ENCODE data around the gene MRPL12.
"Not testable (repeated sequence)": the region's sequence is repeated elsewhere in the genome, so short reads cannot be mapped to it uniquely, and the experiment has no call there.

Gene MRPL12

DNA sequence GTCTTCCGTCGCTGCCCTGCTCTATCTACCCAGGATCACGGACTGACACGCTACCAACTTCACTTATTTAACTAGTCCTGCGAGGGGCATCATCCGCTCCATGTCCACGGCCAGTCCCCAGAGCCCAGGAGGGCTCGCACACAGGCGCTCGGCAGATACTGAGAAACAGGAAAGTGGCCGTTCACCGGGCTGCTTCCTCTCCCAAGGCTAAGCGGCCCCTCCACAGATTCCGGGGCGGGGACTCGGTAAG is 37.1 kb upstream of the MRPL12 start:
- Histone ChIP-seq H3K4me1 (ENCODE audit: control insufficient read depth, insufficient read depth, low read length, poor library complexity, severe bottlenecking) (peaks cover 38% of the 10 kb centered on the region), H3K27me3 (replicated peaks; ENCODE audit: control insufficient read depth, insufficient read depth, low read length, poor library complexity, severe bottlenecking) (no peaks in the 10 kb centered on the region), H3K27ac (ENCODE audit: insufficient read depth, low read length, poor library complexity, severe bottlenecking) (peak overlapping the region; percentile 90), H3K36me3 (ENCODE audit: control insufficient read depth, insufficient read depth, low read length) (peaks cover 17% of the 10 kb centered on the region), H3K9me3 (ENCODE audit: control insufficient read depth, low read length) (no peaks in the 10 kb centered on the region), H3K4me3 (ENCODE audit: insufficient read depth, low read depth, low read length, poor library complexity, severe bottlenecking) (peak overlapping the region; percentile 97)
- no peak for DNase-seq

DNA sequence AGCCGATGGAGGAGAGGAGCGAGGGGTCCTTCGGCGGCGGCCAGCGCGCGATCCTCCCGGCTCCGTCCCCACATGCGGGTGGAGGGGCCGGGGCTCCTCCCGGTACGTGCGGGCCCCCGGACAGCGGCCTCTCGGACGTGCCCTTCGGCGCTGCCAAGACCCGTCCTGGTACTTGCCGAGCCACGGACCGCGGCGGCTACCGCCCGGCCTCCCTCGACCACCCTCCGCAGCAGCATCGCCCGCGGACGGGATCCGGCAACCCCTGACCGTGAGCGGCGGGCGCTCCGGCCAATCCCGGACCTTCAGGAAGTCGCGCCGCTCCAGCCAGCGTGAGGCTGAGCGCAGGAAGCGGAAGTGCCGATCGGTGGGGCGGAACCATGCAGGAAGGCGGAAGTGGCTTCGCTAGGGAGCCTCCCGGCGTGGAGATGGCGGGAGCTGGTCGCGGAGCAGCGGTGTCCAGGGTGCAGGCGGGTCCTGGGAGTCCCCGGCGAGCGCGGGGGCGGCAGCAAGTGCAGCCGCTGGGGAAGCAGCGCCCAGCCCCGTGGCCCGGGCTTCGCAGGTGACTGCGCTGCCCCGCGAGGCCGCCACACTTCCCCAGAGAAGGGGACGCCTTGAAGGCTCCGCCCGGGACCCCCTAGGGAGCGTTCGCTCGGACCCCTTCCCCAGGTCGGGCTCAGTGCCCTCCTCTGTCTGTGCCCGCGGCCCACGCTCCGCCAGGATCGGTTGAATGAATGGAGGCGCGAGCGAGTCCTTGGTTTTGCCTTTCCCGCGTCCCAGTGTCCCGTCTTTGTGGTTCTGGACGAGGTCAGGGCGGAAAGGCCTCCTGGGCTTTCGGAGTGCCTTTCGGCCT is 36.6 kb upstream of the MRPL12 start, which contains the start of the genes CCDC137 and OXLD1:
TSS of gene CCDC137 (plus strand) at position 396 of the 850 bp plus-strand sequence. CDS start at position 426, 30 bp downstream.
TSS of gene OXLD1 (minus strand) at position 264 of the 850 bp plus-strand sequence. CDS start at position 236, 28 bp downstream.
- Histone ChIP-seq H3K4me1 (ENCODE audit: control insufficient read depth, insufficient read depth, low read length, poor library complexity, severe bottlenecking) (peaks cover 38% of the 10 kb centered on the region), H3K36me3 (ENCODE audit: control insufficient read depth, insufficient read depth, low read length) (peaks cover 22% of the 10 kb centered on the region), H3K4me3 (ENCODE audit: insufficient read depth, low read depth, low read length, poor library complexity, severe bottlenecking) (peak within 1 kb of the TSS; percentile 97), H3K9me3 (ENCODE audit: control insufficient read depth, low read length) (no peaks in the 10 kb centered on the region), H3K27me3 (replicated peaks; ENCODE audit: control insufficient read depth, insufficient read depth, low read length, poor library complexity, severe bottlenecking) (no peaks in the 10 kb centered on the region), H3K27ac (ENCODE audit: insufficient read depth, low read length, poor library complexity, severe bottlenecking) (peak within 1 kb of the TSS; percentile 90)
- DNase-seq = peak; percentile 84 to 89 (median 88)

DNA sequence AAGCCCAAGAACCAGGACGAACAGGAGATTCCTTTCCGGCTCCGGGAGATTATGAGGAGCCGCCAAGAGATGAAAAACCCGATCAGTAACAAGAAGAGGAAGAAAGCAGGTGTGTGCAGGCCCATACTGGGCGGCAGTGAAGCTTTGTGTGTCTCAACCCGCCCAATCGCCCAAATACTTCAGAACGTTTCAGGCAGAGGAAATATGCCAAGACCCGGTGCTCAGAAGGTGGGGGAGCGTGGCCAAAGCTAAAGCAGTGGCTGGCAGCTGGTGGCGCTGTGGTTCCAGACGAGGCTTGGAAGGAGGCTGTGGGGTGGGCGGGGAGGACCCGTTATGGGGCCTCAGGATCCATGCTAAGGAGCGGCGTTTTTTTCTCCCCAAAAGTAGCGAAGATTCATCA is 35.4 kb upstream of the MRPL12 start:
- no peak overlapping the region for H3K27ac ChIP-seq (ENCODE audit: insufficient read depth, low read length, poor library complexity, severe bottlenecking)
- no peaks in the 10 kb centered on the region for H3K27me3 ChIP-seq (replicated peaks; ENCODE audit: control insufficient read depth, insufficient read depth, low read length, poor library complexity, severe bottlenecking)
- no peak overlapping the region for H3K4me3 ChIP-seq (ENCODE audit: insufficient read depth, low read depth, low read length, poor library complexity, severe bottlenecking)
- DNase-seq = no peak
- peaks cover 34% of the 10 kb centered on the region for H3K36me3 ChIP-seq (ENCODE audit: control insufficient read depth, insufficient read depth, low read length)
- no peaks in the 10 kb centered on the region for H3K9me3 ChIP-seq (ENCODE audit: control insufficient read depth, low read length)
- peaks cover 35% of the 10 kb centered on the region for H3K4me1 ChIP-seq (ENCODE audit: control insufficient read depth, insufficient read depth, low read length, poor library complexity, severe bottlenecking)

DNA sequence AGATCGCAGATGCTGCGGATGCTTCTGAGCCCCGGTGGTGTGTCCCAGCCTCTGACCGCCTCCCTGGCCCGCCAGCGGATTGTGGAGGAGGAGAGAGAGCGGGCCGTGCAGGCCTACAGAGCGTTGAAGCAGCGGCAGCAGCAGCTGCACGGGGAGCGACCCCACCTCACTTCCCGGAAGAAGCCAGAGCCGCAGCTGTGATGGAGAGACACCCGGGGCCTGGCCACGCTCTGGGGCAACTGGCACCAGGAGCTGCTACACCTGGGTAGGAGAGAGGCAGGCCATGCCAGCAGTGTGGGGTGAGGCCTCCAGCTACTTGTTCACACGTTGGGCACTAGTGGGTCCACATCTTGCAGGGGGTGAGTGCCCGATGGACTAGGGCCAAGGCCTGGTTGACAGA is 30.7 kb upstream of the MRPL12 start:
- no peaks in the 10 kb centered on the region for H3K27me3 ChIP-seq (replicated peaks; ENCODE audit: control insufficient read depth, insufficient read depth, low read length, poor library complexity, severe bottlenecking)
- H3K4me3 ChIP-seq (ENCODE audit: insufficient read depth, low read depth, low read length, poor library complexity, severe bottlenecking) = no peak overlapping the region
- H3K27ac ChIP-seq (ENCODE audit: insufficient read depth, low read length, poor library complexity, severe bottlenecking) = no peak overlapping the region
- H3K4me1 ChIP-seq (ENCODE audit: control insufficient read depth, insufficient read depth, low read length, poor library complexity, severe bottlenecking) = peaks cover 8% of the 10 kb centered on the region
- no peak for DNase-seq
- H3K9me3 ChIP-seq (ENCODE audit: control insufficient read depth, low read length) = no peaks in the 10 kb centered on the region
- peaks cover 45% of the 10 kb centered on the region for H3K36me3 ChIP-seq (ENCODE audit: control insufficient read depth, insufficient read depth, low read length)

DNA sequence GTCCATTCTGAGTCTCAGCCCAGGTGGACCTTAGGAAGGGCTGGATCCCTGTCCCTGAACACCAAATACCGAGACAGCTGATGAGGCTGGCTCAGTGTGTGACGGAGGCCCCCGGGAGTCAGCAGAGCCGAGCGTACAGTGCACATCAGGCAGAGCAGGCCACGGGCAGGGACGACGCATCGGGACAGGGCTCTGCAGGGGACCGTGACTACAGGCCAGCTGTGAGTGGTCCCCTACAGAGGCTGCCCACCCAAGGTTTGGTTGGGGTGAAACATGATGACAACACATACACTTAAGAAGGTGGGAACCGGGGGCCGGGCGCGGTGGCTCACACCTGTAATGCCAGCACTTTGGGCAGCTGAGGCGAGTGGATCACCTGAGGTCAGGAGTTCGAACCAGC is 30.2 kb upstream of the MRPL12 start:
- Histone ChIP-seq H3K4me3 (ENCODE audit: insufficient read depth, low read depth, low read length, poor library complexity, severe bottlenecking) (no peak overlapping the region), H3K4me1 (ENCODE audit: control insufficient read depth, insufficient read depth, low read length, poor library complexity, severe bottlenecking) (peaks cover 4% of the 10 kb centered on the region), H3K27ac (ENCODE audit: insufficient read depth, low read length, poor library complexity, severe bottlenecking) (no peak overlapping the region), H3K36me3 (ENCODE audit: control insufficient read depth, insufficient read depth, low read length) (peaks cover 45% of the 10 kb centered on the region), H3K27me3 (replicated peaks; ENCODE audit: control insufficient read depth, insufficient read depth, low read length, poor library complexity, severe bottlenecking) (no peaks in the 10 kb centered on the region), H3K9me3 (ENCODE audit: control insufficient read depth, low read length) (no peaks in the 10 kb centered on the region)
- no peak for DNase-seq

DNA sequence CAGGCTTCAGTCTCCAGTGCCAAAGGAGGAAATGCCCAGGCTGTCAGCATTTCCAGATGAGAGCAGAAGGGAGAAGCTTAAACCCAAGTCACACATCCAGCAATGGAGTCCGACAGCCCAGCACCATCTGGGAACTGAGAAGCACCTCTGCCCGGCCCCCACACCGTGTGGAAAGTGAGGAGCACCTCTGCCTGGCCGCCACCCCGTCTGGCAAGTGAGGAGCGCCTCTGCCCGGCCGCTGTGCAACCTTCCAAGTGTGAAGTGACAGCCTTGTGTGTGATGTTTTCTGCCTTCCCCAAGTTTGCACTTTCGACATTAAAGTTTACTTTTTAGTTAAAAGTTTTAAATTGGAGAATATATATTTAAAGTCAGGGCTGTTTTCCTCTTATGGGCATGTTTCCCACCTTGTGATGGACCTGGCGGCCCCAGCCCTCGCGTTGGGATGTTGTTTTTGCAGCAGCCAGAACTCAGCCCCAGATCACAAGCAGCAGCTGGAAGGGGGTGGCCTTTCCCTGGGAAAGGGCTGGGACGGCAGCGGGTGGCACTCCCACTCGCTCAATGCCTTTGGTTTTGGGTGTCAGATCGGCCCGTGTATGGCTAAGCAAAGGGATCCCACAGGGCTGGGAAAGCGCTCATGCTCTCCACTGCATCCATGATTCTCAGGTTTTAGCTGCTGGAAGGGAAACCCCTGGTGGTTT is 29.5 kb upstream of the MRPL12 start:
- no peaks in the 10 kb centered on the region for H3K9me3 ChIP-seq (ENCODE audit: control insufficient read depth, low read length)
- peaks cover 45% of the 10 kb centered on the region for H3K36me3 ChIP-seq (ENCODE audit: control insufficient read depth, insufficient read depth, low read length)
- DNase-seq = no peak
- H3K4me3 ChIP-seq (ENCODE audit: insufficient read depth, low read depth, low read length, poor library complexity, severe bottlenecking) = no peak overlapping the region
- H3K27me3 ChIP-seq (replicated peaks; ENCODE audit: control insufficient read depth, insufficient read depth, low read length, poor library complexity, severe bottlenecking) = no peaks in the 10 kb centered on the region
- no peaks in the 10 kb centered on the region for H3K4me1 ChIP-seq (ENCODE audit: control insufficient read depth, insufficient read depth, low read length, poor library complexity, severe bottlenecking)
- no peak overlapping the region for H3K27ac ChIP-seq (ENCODE audit: insufficient read depth, low read length, poor library complexity, severe bottlenecking)

DNA sequence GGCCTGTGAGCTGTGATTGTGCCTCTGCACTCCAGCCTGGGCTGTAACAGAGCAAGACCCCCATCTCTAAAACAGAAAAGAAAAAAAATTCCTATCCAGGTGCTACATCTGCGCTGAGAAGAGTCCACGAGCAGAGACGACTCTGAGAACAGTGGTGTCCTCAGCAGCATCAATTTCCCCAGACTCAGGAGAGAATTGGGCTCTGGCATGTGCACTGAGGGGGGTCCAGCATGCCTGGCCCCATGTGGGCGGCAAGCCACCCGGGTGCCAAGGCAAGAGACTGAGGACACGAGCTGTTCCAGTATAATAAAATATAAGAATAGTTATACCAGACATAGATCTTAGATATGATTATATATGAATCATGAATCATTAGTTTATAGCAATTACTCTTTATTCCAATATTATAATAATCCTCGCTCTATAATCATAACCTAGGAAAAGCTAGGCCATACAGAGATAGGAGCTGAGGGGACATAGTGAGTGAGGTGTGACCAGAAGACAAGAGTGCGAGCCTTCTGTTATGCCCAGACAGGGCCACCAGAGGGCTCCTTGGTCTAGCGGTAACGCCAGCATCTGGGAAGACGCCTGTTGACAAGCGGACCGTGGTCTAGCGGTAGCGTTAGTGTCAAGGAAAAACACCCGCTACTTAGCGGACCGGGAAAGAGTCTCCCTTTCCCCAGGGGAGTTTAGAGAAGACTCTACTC is 27.5 kb upstream of the MRPL12 start:
- H3K27ac ChIP-seq (ENCODE audit: insufficient read depth, low read length, poor library complexity, severe bottlenecking); H3K4me3 ChIP-seq (ENCODE audit: insufficient read depth, low read depth, low read length, poor library complexity, severe bottlenecking); H3K9me3 ChIP-seq (ENCODE audit: control insufficient read depth, low read length); H3K4me1 ChIP-seq (ENCODE audit: control insufficient read depth, insufficient read depth, low read length, poor library complexity, severe bottlenecking); H3K27me3 ChIP-seq (replicated peaks; ENCODE audit: control insufficient read depth, insufficient read depth, low read length, poor library complexity, severe bottlenecking): not testable (repeated sequence)
- peaks cover 34% of the 10 kb centered on the region for H3K36me3 ChIP-seq (ENCODE audit: control insufficient read depth, insufficient read depth, low read length)
- DNase-seq = peak in 1 of 3 donors; percentile 19

DNA sequence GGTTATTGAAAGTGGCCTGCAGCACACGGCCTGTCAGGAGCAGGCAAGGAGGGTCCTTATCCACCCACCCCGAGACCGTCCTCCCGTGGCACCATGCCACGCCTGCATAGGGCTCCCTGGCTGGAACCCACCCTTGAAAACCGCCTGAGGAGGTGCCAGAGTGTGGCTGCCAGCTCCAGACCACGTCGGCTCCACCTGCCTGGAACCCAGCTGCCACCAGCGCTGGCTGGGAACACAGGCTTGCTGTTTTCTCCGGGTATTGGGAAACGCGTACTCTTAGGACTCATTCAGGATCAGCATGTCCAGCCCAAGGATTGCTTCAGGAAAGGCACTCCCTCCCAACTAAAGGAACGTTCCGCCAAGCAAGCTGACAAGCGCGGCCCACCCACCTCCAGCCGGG is 26.3 kb upstream of the MRPL12 start:
- H3K27ac ChIP-seq (ENCODE audit: insufficient read depth, low read length, poor library complexity, severe bottlenecking) = no peak overlapping the region
- no peak overlapping the region for H3K4me3 ChIP-seq (ENCODE audit: insufficient read depth, low read depth, low read length, poor library complexity, severe bottlenecking)
- no peaks in the 10 kb centered on the region for H3K4me1 ChIP-seq (ENCODE audit: control insufficient read depth, insufficient read depth, low read length, poor library complexity, severe bottlenecking)
- no peak for DNase-seq
- no peaks in the 10 kb centered on the region for H3K9me3 ChIP-seq (ENCODE audit: control insufficient read depth, low read length)
- H3K27me3 ChIP-seq (replicated peaks; ENCODE audit: control insufficient read depth, insufficient read depth, low read length, poor library complexity, severe bottlenecking) = no peaks in the 10 kb centered on the region
- peaks cover 22% of the 10 kb centered on the region for H3K36me3 ChIP-seq (ENCODE audit: control insufficient read depth, insufficient read depth, low read length)

DNA sequence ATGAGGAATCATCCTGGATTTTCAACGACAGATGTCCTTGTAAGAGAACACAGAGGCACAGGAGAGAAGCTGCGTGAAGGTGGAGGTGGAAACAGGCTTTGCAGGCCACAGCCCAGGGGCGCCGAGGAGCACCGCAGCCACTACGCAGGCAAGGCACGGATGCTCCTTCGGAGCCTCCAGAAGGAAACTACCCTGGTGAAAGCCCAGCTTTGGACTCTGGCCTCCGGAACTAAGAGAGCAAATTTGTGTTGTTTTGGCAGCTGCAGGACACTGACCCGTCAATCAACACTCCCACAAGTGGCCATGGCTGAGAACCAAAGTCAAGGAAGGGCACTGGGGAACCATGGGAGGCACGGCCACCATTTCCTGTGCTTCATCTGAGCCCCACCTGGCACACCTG is 23.0 kb upstream of the MRPL12 start:
- peaks cover 16% of the 10 kb centered on the region for H3K4me1 ChIP-seq (ENCODE audit: control insufficient read depth, insufficient read depth, low read length, poor library complexity, severe bottlenecking)
- H3K27me3 ChIP-seq (replicated peaks; ENCODE audit: control insufficient read depth, insufficient read depth, low read length, poor library complexity, severe bottlenecking) = no peaks in the 10 kb centered on the region
- H3K9me3 ChIP-seq (ENCODE audit: control insufficient read depth, low read length) = no peaks in the 10 kb centered on the region
- H3K4me3 ChIP-seq (ENCODE audit: insufficient read depth, low read depth, low read length, poor library complexity, severe bottlenecking) = no peak overlapping the region
- DNase-seq = no peak
- no peak overlapping the region for H3K27ac ChIP-seq (ENCODE audit: insufficient read depth, low read length, poor library complexity, severe bottlenecking)
- no peaks in the 10 kb centered on the region for H3K36me3 ChIP-seq (ENCODE audit: control insufficient read depth, insufficient read depth, low read length)

DNA sequence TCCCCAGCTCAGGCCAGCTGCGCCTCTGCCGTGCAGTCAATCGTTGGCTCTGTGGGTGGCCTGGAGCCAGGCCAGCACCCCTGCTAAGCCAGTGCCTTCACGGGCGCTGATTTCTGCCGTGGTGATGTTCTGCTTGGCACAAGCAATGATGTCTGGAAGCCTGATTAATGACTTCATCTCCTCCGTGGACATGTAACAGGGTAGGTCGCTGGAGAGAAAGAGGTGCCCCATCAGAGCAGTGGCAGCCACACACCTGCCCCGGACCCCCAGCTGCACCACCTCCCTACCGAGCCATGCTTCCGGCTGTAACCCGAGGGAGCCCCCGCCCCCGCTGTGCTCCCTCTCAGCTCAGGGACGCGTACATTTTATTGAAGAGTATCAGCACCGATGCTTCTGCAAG is 21.5 kb upstream of the MRPL12 start:
- Histone ChIP-seq H3K36me3 (ENCODE audit: control insufficient read depth, insufficient read depth, low read length) (peaks cover 6% of the 10 kb centered on the region), H3K9me3 (ENCODE audit: control insufficient read depth, low read length) (no peaks in the 10 kb centered on the region), H3K27me3 (replicated peaks; ENCODE audit: control insufficient read depth, insufficient read depth, low read length, poor library complexity, severe bottlenecking) (no peaks in the 10 kb centered on the region), H3K4me1 (ENCODE audit: control insufficient read depth, insufficient read depth, low read length, poor library complexity, severe bottlenecking) (peaks cover 20% of the 10 kb centered on the region), H3K27ac (ENCODE audit: insufficient read depth, low read length, poor library complexity, severe bottlenecking) (no peak overlapping the region), H3K4me3 (ENCODE audit: insufficient read depth, low read depth, low read length, poor library complexity, severe bottlenecking) (no peak overlapping the region)
- no peak for DNase-seq
